ENCODE results near the gene GRM4. TPM values are rescaled to one million over a fixed set of nuclear protein-coding genes. Genes with fewer than 3 reads are reported as not detected.
A peak's percentile ranks its signal among the peaks of the same experiment; 100 is the strongest.

Gene GRM4
- total and polyA plus RNA-seq, 8 donors: 0.30 to 0.70 (median 0.43) TPM; not detected in 2

- Histone ChIP-seq H3K4me1 (no peaks in the 10 kb centered on the region), H3K4me3 (no peak overlapping the region), H3K36me3 (no peaks in the 10 kb centered on the region), H3K27me3 (peaks cover 0 to 73% of the 10 kb centered on the region in 2 donors), H3K9me3 (no peaks in the 10 kb centered on the region), H3K27ac (no peak overlapping the region)
- ATAC-seq (no peak), DNase-seq (no peak)
- TF ChIP-seq, protein P1, sequence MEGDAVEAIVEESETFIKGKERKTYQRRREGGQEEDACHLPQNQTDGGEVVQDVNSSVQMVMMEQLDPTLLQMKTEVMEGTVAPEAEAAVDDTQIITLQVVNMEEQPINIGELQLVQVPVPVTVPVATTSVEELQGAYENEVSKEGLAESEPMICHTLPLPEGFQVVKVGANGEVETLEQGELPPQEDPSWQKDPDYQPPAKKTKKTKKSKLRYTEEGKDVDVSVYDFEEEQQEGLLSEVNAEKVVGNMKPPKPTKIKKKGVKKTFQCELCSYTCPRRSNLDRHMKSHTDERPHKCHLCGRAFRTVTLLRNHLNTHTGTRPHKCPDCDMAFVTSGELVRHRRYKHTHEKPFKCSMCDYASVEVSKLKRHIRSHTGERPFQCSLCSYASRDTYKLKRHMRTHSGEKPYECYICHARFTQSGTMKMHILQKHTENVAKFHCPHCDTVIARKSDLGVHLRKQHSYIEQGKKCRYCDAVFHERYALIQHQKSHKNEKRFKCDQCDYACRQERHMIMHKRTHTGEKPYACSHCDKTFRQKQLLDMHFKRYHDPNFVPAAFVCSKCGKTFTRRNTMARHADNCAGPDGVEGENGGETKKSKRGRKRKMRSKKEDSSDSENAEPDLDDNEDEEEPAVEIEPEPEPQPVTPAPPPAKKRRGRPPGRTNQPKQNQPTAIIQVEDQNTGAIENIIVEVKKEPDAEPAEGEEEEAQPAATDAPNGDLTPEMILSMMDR (IDR thresholded peaks at IDR 0.05): no peak
- intact Hi-C loops (cut with DNase I): no loop called here
Measured at GRCh38 chr6:34125939-34126338, 19.9 kb downstream of the GRM4 start.

- TF ChIP-seq, protein P1 (IDR thresholded peaks at IDR 0.05): no peak
- ATAC-seq: no peak
- no peaks in the 10 kb centered on the region for H3K9me3 ChIP-seq
- no peaks in the 10 kb centered on the region for H3K4me1 ChIP-seq
- no peaks in the 10 kb centered on the region for H3K36me3 ChIP-seq
- no peak overlapping the region for H3K4me3 ChIP-seq
- H3K27ac ChIP-seq: no peak overlapping the region
- no peak for DNase-seq
- intact Hi-C loops (cut with DNase I): no loop called here
- H3K27me3 ChIP-seq: peaks cover 0 to 51% of the 10 kb centered on the region in 2 donors
Measured at GRCh38 chr6:34120953-34121675, 24.8 kb downstream of the GRM4 start.

DNA sequence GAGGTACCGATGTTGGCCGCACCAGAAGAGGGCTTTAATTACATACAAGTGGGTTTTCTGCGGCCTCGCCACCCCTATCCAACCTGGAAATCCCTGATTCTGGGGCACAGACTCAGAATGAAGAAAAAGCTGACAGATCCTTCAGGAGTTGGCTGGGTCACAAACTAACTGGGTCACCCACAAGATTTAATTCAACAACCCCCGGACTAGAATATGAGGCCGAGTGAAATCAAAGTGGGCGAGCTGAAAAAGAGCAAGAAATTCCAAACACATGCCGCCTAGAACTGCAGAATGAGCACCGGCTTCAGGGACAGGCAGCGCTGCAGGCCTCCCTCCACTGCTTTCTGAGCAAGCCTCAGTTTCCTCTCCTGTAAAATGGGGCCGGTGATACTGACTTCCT, 30.0 kb downstream of the GRM4 start:
- Histone ChIP-seq H3K36me3 (no peaks in the 10 kb centered on the region), H3K27ac (no peak overlapping the region), H3K4me1 (no peaks in the 10 kb centered on the region), H3K9me3 (no peaks in the 10 kb centered on the region), H3K4me3 (no peak overlapping the region), H3K27me3 (peaks cover 0 to 53% of the 10 kb centered on the region in 2 donors)
- TF ChIP-seq, protein P1 (IDR thresholded peaks at IDR 0.05): no peak
- intact Hi-C loops (cut with DNase I): no loop called here
- no peak for DNase-seq
- ATAC-seq: no peak

DNA sequence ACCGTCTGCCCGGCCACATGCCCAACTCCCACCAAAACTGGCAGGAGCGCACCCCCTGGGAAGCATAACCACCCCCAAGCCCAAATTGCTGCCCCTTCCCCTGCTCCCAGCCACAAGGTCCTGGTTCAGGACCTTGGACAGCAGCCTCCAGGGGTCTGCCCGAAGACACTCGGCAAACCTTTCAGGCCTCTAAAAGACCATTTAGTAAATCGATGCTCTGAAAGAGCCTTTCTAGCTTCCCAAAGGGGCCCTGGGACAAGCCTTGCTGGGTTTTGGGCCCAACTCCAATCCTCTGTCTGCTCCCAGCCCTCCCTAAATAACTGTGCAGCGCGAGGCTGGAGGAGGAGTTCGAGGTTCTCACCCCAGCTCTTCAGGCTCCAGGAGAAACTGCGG, 30.5 kb downstream of the GRM4 start:
- intact Hi-C loops (cut with DNase I): no loop called here
- Histone ChIP-seq H3K27ac (no peak overlapping the region), H3K4me3 (no peak overlapping the region), H3K4me1 (no peaks in the 10 kb centered on the region), H3K27me3 (peaks cover 0 to 57% of the 10 kb centered on the region in 2 donors), H3K36me3 (no peaks in the 10 kb centered on the region), H3K9me3 (no peaks in the 10 kb centered on the region)
- TF ChIP-seq, protein P1 (IDR thresholded peaks at IDR 0.05): no peak
- ATAC-seq (no peak), DNase-seq (peak in 2 of 4 donors; percentile 39 to 70)

- intact Hi-C loops (cut with DNase I): no loop called here
- TF ChIP-seq, protein P1 (IDR thresholded peaks at IDR 0.05): no peak
- Histone ChIP-seq H3K27me3 (peaks cover 0 to 61% of the 10 kb centered on the region in 2 donors), H3K9me3 (no peaks in the 10 kb centered on the region), H3K4me1 (no peaks in the 10 kb centered on the region), H3K36me3 (no peaks in the 10 kb centered on the region), H3K27ac (no peak overlapping the region), H3K4me3 (no peak overlapping the region)
- ATAC-seq: no peak
- no peak for DNase-seq
Measured at GRCh38 chr6:34114695-34115402, 31.0 kb downstream of the GRM4 start.
